Loucy (cell line): ENCODE results near the gene PPP2R2B.

Experiments
- H2AFZ ChIP-seq: fragments of 200-600 bp; sonication (generic); 2 replicates; pipeline ENCODE4 v1.6.0; 2016; ENCODE audit warnings: antibody characterized with exemption, mild to moderate bottlenecking, low read length, moderate library complexity
- H3F3A ChIP-seq: fragments of 200-600 bp; 2 replicates; pipeline ENCODE4 v1.6.0; 2016; ENCODE audit warnings: antibody characterized with exemption, low read depth, mild to moderate bottlenecking
- H3K27me3 ChIP-seq: fragments of 200-600 bp; sonication (generic); 2 replicates; pipeline ENCODE4 v1.6.1; 2014; ENCODE audit warnings: low read length, mild to moderate bottlenecking; ENCODE audit not compliant: insufficient read depth, poor library complexity, severe bottlenecking
- H3K36me3 ChIP-seq: fragments of 200-600 bp; sonication (generic); 2 replicates; pipeline ENCODE4 v1.6.1; 2016; ENCODE audit warnings: low read length; ENCODE audit not compliant: insufficient read depth
- H3K4me1 ChIP-seq: fragments of 200-600 bp; sonication (generic); 2 replicates; pipeline ENCODE4 v1.5.1; 2014; ENCODE audit warnings: low read length, mild to moderate bottlenecking; ENCODE audit not compliant: insufficient read depth, poor library complexity, severe bottlenecking
- H3K4me2 ChIP-seq: fragments of 200-600 bp; sonication (generic); 2 replicates; pipeline ENCODE4 v1.6.0; 2014; ENCODE audit warnings: antibody characterized with exemption, low read length, low read depth, mild to moderate bottlenecking; ENCODE audit not compliant: poor library complexity, severe bottlenecking
- H3K4me3 ChIP-seq: fragments of 200-600 bp; sonication (generic); 2 replicates; pipeline ENCODE4 v1.5.1; 2014; ENCODE audit warnings: low read length, mild to moderate bottlenecking, mixed read lengths; ENCODE audit not compliant: poor library complexity, severe bottlenecking
- H3K79me2 ChIP-seq: fragments of 200-600 bp; sonication (generic); 2 replicates; pipeline ENCODE4 v1.6.1; 2014; ENCODE audit warnings: low read length; ENCODE audit not compliant: insufficient read depth
- H3K9ac ChIP-seq: fragments of 200-600 bp; sonication (generic); 2 replicates; pipeline ENCODE4 v1.6.0; 2014; ENCODE audit warnings: mild to moderate bottlenecking, low read depth, low read length, moderate library complexity; ENCODE audit not compliant: poor library complexity, severe bottlenecking
- H3K9me2 ChIP-seq: fragments of 200-600 bp; sonication (generic); replicated peaks from 2 replicates; pipeline ENCODE4 v1.6.1; 2016; ENCODE audit warnings: low read depth, low read length, mixed read lengths
- H3K9me3 ChIP-seq: fragments of 200-600 bp; sonication (generic); 2 replicates; pipeline ENCODE4 v1.6.1; 2014; ENCODE audit warnings: mild to moderate bottlenecking, antibody characterized with exemption, low read length, low read depth; ENCODE audit not compliant: insufficient read depth
- H4K20me1 ChIP-seq: fragments of 200-600 bp; sonication (generic); 2 replicates; pipeline ENCODE4 v1.6.0; 2014; ENCODE audit warnings: antibody characterized with exemption, low read length, mild to moderate bottlenecking; ENCODE audit not compliant: insufficient read depth, poor library complexity, severe bottlenecking
- EZH2phosphoT487 ChIP-seq: fragments of 200-600 bp; IDR thresholded peaks from 2 replicates; pipeline ENCODE4 v1.6.1; 2018; ENCODE audit warnings: antibody characterized with exemption, mild to moderate bottlenecking, moderate library complexity, borderline replicate concordance
- TF ChIP-seq, protein P1 (sequence below): fragments of 200-600 bp; sonication (generic); conservative IDR thresholded peaks from 2 replicates; pipeline ENCODE4 v1.5.1; 2014; ENCODE audit warnings: mild to moderate bottlenecking, antibody characterized with exemption, low read length

PPP2R2B gene

DNA sequence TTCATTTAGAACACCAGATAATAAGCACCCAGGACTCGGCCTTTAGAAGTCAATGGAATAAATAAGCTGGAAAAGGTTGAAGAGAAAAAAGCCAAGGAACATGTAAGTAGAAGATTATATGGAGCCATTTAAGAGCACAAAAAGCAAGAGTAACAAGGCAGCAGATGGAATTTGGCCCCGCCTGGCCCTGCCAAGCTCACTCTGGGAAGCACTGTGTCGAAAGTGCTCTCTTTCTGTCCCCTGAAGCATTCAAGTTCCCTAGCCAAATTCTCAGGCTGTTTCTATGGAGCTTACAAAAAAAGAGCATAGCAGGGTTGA is 289.6 kb downstream of the PPP2R2B start:
- H3K4me2 ChIP-seq, result no peak overlapping the region
- no peaks in the 10 kb centered on the region for H3K4me1 ChIP-seq
- H3F3A ChIP-seq, result no peaks in the 10 kb centered on the region
- H3K9me2 ChIP-seq, result no peaks in the 10 kb centered on the region
- H3K9ac ChIP-seq, result no peak overlapping the region
- no peaks in the 10 kb centered on the region for H3K36me3 ChIP-seq
- no peaks in the 10 kb centered on the region for H3K79me2 ChIP-seq
- no peak overlapping the region for H2AFZ ChIP-seq
- no peaks in the 10 kb centered on the region for H4K20me1 ChIP-seq
- no peaks in the 10 kb centered on the region for H3K27me3 ChIP-seq
- no peak overlapping the region for H3K4me3 ChIP-seq
- H3K9me3 ChIP-seq, result no peaks in the 10 kb centered on the region
- TF ChIP-seq, protein P1, sequence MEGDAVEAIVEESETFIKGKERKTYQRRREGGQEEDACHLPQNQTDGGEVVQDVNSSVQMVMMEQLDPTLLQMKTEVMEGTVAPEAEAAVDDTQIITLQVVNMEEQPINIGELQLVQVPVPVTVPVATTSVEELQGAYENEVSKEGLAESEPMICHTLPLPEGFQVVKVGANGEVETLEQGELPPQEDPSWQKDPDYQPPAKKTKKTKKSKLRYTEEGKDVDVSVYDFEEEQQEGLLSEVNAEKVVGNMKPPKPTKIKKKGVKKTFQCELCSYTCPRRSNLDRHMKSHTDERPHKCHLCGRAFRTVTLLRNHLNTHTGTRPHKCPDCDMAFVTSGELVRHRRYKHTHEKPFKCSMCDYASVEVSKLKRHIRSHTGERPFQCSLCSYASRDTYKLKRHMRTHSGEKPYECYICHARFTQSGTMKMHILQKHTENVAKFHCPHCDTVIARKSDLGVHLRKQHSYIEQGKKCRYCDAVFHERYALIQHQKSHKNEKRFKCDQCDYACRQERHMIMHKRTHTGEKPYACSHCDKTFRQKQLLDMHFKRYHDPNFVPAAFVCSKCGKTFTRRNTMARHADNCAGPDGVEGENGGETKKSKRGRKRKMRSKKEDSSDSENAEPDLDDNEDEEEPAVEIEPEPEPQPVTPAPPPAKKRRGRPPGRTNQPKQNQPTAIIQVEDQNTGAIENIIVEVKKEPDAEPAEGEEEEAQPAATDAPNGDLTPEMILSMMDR, result no peak
- no peak for TF ChIP-seq EZH2phosphoT487

DNA sequence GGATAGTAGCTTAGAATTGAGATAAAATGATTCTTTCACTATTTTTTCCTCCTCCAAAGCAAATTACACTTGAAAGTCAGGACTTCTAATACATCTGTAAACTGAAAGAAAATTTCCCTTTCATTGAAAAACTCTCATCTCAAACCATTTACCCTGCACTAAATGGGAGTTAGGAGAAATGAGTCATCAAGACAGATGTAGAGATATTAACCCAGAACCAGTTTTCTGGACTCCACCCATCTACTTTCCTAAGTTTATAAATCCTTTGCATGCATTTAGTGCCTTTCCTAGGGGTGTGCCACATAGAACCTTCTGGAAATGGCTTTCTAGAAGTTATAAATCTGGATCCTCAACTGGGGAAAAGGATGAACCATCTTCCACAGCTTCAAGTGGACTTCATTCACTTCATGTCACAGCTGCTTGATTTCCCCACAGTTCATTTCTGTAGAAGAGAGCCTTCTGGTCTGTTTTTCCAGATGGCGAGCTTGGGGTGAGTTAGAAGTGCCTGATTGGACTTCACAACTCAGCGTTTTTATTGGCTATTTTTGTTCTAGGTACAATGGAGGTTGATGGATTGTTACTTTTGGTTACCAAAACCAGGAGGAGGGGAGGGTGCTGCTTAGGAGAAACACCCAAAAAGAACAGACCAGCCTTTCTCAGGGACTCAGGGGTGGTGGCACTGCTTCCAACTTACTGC is 290.1 kb downstream of the PPP2R2B start:
- H3K4me2 ChIP-seq, result no peak overlapping the region
- no peaks in the 10 kb centered on the region for H3K36me3 ChIP-seq
- no peak overlapping the region for H3K4me3 ChIP-seq
- H4K20me1 ChIP-seq, result no peaks in the 10 kb centered on the region
- H3F3A ChIP-seq, result no peaks in the 10 kb centered on the region
- no peaks in the 10 kb centered on the region for H3K27me3 ChIP-seq
- no peaks in the 10 kb centered on the region for H3K9me2 ChIP-seq
- no peaks in the 10 kb centered on the region for H3K79me2 ChIP-seq
- no peak overlapping the region for H2AFZ ChIP-seq
- no peak overlapping the region for H3K9ac ChIP-seq
- TF ChIP-seq EZH2phosphoT487, result no peak
- TF ChIP-seq, protein P1, result no peak
- no peaks in the 10 kb centered on the region for H3K9me3 ChIP-seq
- no peaks in the 10 kb centered on the region for H3K4me1 ChIP-seq

DNA sequence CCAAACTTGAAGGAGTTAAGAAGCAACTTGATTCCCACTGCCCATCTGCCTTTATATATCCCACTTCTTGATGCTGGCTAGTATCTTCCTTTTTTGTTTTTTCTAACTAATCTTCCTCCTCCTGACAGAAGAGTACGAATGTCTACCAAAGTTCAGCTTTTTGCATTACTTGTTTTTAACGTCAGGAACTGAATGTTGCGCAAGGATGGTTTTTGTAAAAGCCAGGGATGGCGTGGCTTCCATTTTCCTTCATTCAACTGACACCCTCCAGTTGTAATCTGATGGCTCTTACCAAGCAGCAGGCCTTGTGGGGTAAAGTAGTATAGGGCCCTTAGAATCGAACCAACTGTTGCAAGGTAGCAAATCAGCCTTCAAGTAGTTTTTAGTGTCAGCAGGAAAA is 291.8 kb downstream of the PPP2R2B start:
- no peak for TF ChIP-seq EZH2phosphoT487
- TF ChIP-seq, protein P1, result no peak
- Histone ChIP-seq H4K20me1 (no peaks in the 10 kb centered on the region), H3F3A (no peaks in the 10 kb centered on the region), H3K79me2 (no peaks in the 10 kb centered on the region), H3K4me2 (no peak overlapping the region), H3K4me3 (no peak overlapping the region), H3K9me2 (no peaks in the 10 kb centered on the region), H3K9me3 (no peaks in the 10 kb centered on the region), H3K36me3 (no peaks in the 10 kb centered on the region), H3K4me1 (no peaks in the 10 kb centered on the region), H3K27me3 (no peaks in the 10 kb centered on the region), H2AFZ (no peak overlapping the region), H3K9ac (no peak overlapping the region)
